ENCODE data around the gene PPOX.

- TF ChIP-seq CTCF (IDR thresholded peaks at IDR 0.05) (no peak), POLR2A (IDR thresholded peaks at IDR 0.05) (no peak)
These were observed 30.6 kb downstream of the PPOX start for GRCh38 chr1:161196521-161197451.
